Esophagus muscularis mucosa (tissue), 4 donors: Measurements from ENCODE around the gene LDB3. TPM values are rescaled to one million over a fixed set of nuclear protein-coding genes. Genes with fewer than 3 reads are reported as not detected.

Experiments used
- DNase-seq: peaks from one replicate; pipeline ENCODE4 v3.0.0-alpha.2; 2017; ENCODE audit errors: extremely low spot score
- H3K27ac ChIP-seq, 4 donors: fragments of 200-600 bp; sonication (generic); replicated peaks in 1 of 4; 1 replicate in 3 of 4; 2 replicates in 1 of 4; pipeline ENCODE4 v1.5.1; 2016 to 2019; ENCODE audit warnings: mild to moderate bottlenecking in 1 of 4
- H3K27me3 ChIP-seq, 4 donors: fragments of 200-600 bp; sonication (generic); one replicate each; pipeline versions ENCODE4 v1.5.1 to v1.6.0; 2016 to 2019
- H3K36me3 ChIP-seq, 4 donors: fragments of 200-600 bp; sonication (generic); one replicate each; pipeline ENCODE4 v1.5.1; 2016 to 2019
- H3K4me1 ChIP-seq, 4 donors: fragments of 200-600 bp; sonication (generic); one replicate each; pipeline ENCODE4 v1.5.1; 2016 to 2019
- H3K4me3 ChIP-seq, 4 donors: fragments of 200-600 bp; sonication (generic); 1 replicate in 2 of 4; 2 replicates in 2 of 4; pipeline ENCODE4 v1.5.1; 2016 to 2019; ENCODE audit warnings: mild to moderate bottlenecking in 4 of 4, moderate library complexity in 1 of 4
- H3K9me3 ChIP-seq, 4 donors: fragments of 200-600 bp; sonication (generic); 1 replicate in 3 of 4; 2 replicates in 1 of 4; pipeline ENCODE4 v1.5.1; 2016 to 2019
- EP300 ChIP-seq: sonication (generic); formaldehyde crosslinking; IDR thresholded peaks from one replicate; pipeline ENCODE4 v1.6.1; 2017; ENCODE audit warnings: antibody characterized with exemption
- POLR2A ChIP-seq: fragments of 450-650 bp; IDR thresholded peaks from one replicate; pipeline ENCODE4 v1.6.1; 2017; ENCODE audit warnings: antibody characterized with exemption, moderate library complexity, mild to moderate bottlenecking, low read depth
- POLR2AphosphoS5 ChIP-seq, 2 donors: sonication (generic); formaldehyde crosslinking; IDR thresholded peaks; one replicate each; pipeline ENCODE4 v1.6.1; 2017; ENCODE audit warnings: antibody characterized with exemption in 2 of 2
- WGBS: methylation state at CpG from one replicate; pipeline ENCODE4 v1.1.5; 2018; 5-methylcytosine and 5-hydroxymethylcytosine counted together
- intact Hi-C: fragments of 100-400 bp; cut with DNase I; formaldehyde crosslinking; loops from one replicate; pipeline ENCODE4 v1.15.1; 2023
- total RNA-seq, 4 donors: library from RNA; depleted of rRNA; stranded (reverse); fragments of >200 nt; gene quantifications; one replicate each; pipeline versions ENCODE4 v1.1.0 to v1.2.1, GENCODE V29; 2016
- TF ChIP-seq, protein P1 (sequence below), 3 experiments: fragments of 200-600 bp in 2 of 3; fragments of 450-650 bp in 1 of 3; sonication (generic) in 2 of 3; IDR thresholded peaks; one replicate each; pipeline ENCODE4 v1.5.1; 2017 to 2019; ENCODE audit warnings: antibody characterized with exemption in 3 of 3, mild to moderate bottlenecking in 2 of 3, moderate library complexity in 1 of 3

Gene LDB3
- total RNA-seq, 4 donors from 2014 or later, result 12.6 to 42.3 (median 21.6) TPM

GRCh38 chr10:86677374-86677773, 9.1 kb downstream of the LDB3 start:
- no CpG with 5 or more reads among the region's 6 CpGs for WGBS
- TF ChIP-seq POLR2A (no peak), EP300 (no peak), POLR2AphosphoS5 (IDR thresholded peaks at IDR 0.05) (no peak)
- TF ChIP-seq, protein P1, sequence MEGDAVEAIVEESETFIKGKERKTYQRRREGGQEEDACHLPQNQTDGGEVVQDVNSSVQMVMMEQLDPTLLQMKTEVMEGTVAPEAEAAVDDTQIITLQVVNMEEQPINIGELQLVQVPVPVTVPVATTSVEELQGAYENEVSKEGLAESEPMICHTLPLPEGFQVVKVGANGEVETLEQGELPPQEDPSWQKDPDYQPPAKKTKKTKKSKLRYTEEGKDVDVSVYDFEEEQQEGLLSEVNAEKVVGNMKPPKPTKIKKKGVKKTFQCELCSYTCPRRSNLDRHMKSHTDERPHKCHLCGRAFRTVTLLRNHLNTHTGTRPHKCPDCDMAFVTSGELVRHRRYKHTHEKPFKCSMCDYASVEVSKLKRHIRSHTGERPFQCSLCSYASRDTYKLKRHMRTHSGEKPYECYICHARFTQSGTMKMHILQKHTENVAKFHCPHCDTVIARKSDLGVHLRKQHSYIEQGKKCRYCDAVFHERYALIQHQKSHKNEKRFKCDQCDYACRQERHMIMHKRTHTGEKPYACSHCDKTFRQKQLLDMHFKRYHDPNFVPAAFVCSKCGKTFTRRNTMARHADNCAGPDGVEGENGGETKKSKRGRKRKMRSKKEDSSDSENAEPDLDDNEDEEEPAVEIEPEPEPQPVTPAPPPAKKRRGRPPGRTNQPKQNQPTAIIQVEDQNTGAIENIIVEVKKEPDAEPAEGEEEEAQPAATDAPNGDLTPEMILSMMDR (IDR thresholded peaks at IDR 0.05), result no peak
- Histone ChIP-seq H3K9me3 (no peaks in the 10 kb centered on the region), H3K4me1 (peaks cover 85 to 99% (median 88%) of the 10 kb centered on the region in 4 donors), H3K4me3 (no peak overlapping the region), H3K36me3 (peaks cover 0 to 70% (median 14%) of the 10 kb centered on the region in 4 donors), H3K27me3 (no peaks in the 10 kb centered on the region), H3K27ac (peak overlapping the region; percentile 86 to 94 (median 92))
- no peak for DNase-seq
- intact Hi-C loops, result no loop called here

GRCh38 chr10:86678999-86679792, 10.9 kb downstream of the LDB3 start:
- TF ChIP-seq EP300 (no peak), POLR2AphosphoS5 (IDR thresholded peaks at IDR 0.05) (no peak), POLR2A (no peak)
- TF ChIP-seq, protein P1 (IDR thresholded peaks at IDR 0.05), result no peak
- Histone ChIP-seq H3K9me3 (no peaks in the 10 kb centered on the region), H3K27me3 (no peaks in the 10 kb centered on the region), H3K4me1 (peaks cover 85 to 99% (median 88%) of the 10 kb centered on the region in 4 donors), H3K36me3 (peaks cover 0 to 64% (median 15%) of the 10 kb centered on the region in 4 donors), H3K4me3 (no peak overlapping the region), H3K27ac (peak overlapping the region; percentile 84 to 91 (median 86))
- intact Hi-C loops, result no loop called here
- WGBS, result 75% methylated on average over 9 of the region's 13 CpGs
- no peak for DNase-seq

GRCh38 chr10:86681047-86681446, 12.7 kb downstream of the LDB3 start:
- intact Hi-C loops, result loop anchor here (5.0 kb wide), 1 partner anchor 159 kb away; the partner anchor contains the start of gene WAPL
- no peaks in the 10 kb centered on the region for H3K9me3 ChIP-seq
- 76% methylated on average over 11 of the region's 14 CpGs for WGBS
- DNase-seq, result no peak
- no peak for TF ChIP-seq POLR2A
- TF ChIP-seq, protein P1 (IDR thresholded peaks at IDR 0.05), result no peak
- no peak for TF ChIP-seq EP300
- TF ChIP-seq POLR2AphosphoS5 (IDR thresholded peaks at IDR 0.05), result peak in 1 of 2 donors; percentile 42
- H3K4me3 ChIP-seq, result no peak overlapping the region
- peaks cover 0 to 48% (median 17%) of the 10 kb centered on the region in 4 donors for H3K36me3 ChIP-seq
- H3K4me1 ChIP-seq, result peaks cover 82 to 99% (median 87%) of the 10 kb centered on the region in 4 donors
- H3K27ac ChIP-seq, result peak overlapping the region; percentile 84 to 91 (median 86)
- no peaks in the 10 kb centered on the region for H3K27me3 ChIP-seq

DNA sequence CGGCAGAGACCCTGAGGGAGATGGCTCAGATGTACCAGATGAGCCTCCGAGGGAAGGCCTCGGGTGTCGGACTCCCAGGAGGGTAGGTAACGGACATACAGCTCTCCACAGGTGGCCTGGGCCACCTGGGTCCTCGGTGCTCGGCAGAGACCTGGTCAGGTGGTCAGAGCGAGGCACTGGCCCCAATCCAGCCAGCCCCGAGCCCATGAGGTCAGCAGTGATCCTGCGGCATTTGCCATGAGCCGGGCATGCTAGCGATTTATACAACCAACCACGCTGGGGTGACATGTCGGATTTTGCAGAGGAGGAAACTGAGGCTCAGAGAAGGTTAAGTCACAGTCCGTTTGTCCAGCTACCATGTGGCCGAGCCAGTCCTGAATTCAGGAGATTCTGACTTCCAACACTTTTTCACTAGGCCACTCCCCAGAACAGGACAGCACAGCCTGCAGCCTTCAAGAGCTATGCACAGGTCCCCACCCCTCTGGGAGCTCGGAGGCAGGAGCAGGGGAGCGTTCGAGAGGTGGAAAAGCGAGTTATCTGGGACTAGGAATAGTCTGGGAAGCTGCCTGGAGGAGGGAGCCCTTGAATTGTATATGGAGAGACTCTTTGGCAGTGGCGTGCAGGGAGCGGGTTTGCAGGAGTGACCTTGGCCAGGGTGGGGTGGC, 13.5 kb downstream of the LDB3 start:
- TF ChIP-seq EP300 (no peak), POLR2A (no peak), POLR2AphosphoS5 (IDR thresholded peaks at IDR 0.05) (no peak)
- TF ChIP-seq, protein P1 (IDR thresholded peaks at IDR 0.05), result no peak
- Histone ChIP-seq H3K27ac (peak overlapping the region; percentile 84 to 91 (median 86)), H3K9me3 (no peaks in the 10 kb centered on the region), H3K36me3 (peaks cover 0 to 54% (median 18%) of the 10 kb centered on the region in 4 donors), H3K4me1 (peaks cover 84 to 99% (median 85%) of the 10 kb centered on the region in 4 donors), H3K4me3 (no peak overlapping the region), H3K27me3 (no peaks in the 10 kb centered on the region)
- no peak for DNase-seq
- WGBS, result 81% methylated on average over 21 of the region's 22 CpGs
- intact Hi-C loops, result loop anchor here (5.0 kb wide), 1 partner anchor 160 kb away; the partner anchor contains the start of gene WAPL
